ENCODE data around the gene SERGEF. TPM values are rescaled to one million over a fixed set of nuclear protein-coding genes. Genes with fewer than 3 reads are reported as not detected.

SERGEF gene
- total RNA-seq, 2 donors from 2014 or later: 27.3 to 32.0 TPM

GRCh38 chr11:17810041-17810440 is 202.8 kb downstream of the SERGEF start:
- Histone ChIP-seq H3K4me3 (no peak overlapping the region), H3K9me3 (no peaks in the 10 kb centered on the region), H3K27ac (no peak overlapping the region), H3K36me3 (no peaks in the 10 kb centered on the region), H3K4me1 (ENCODE audit: control insufficient read depth in 1 of 2, low read depth in 2 of 2) (peaks cover 15 to 39% of the 10 kb centered on the region in 2 donors), H3K27me3 (replicated peaks; ENCODE audit: insufficient read depth) (no peaks in the 10 kb centered on the region)
- ATAC-seq (ENCODE audit: insufficient number of reproducible peaks, low FRiP score, low read depth) (no peak), DNase-seq (ENCODE audit: low spot score) (no peak)
- TF ChIP-seq CTCF (IDR thresholded peaks at IDR 0.05): no peak

GRCh38 chr11:17807034-17807433 is 205.8 kb downstream of the SERGEF start:
- Histone ChIP-seq H3K4me3 (no peak overlapping the region), H3K27ac (no peak overlapping the region), H3K27me3 (replicated peaks; ENCODE audit: insufficient read depth) (no peaks in the 10 kb centered on the region), H3K4me1 (ENCODE audit: control insufficient read depth in 1 of 2, low read depth in 2 of 2) (peaks cover 0 to 9% of the 10 kb centered on the region in 2 donors), H3K36me3 (no peaks in the 10 kb centered on the region), H3K9me3 (no peaks in the 10 kb centered on the region)
- no peak for TF ChIP-seq CTCF (IDR thresholded peaks at IDR 0.05)
- ATAC-seq (ENCODE audit: insufficient number of reproducible peaks, low FRiP score, low read depth) (no peak), DNase-seq (ENCODE audit: low spot score) (no peak)

- Histone ChIP-seq H3K9me3 (no peaks in the 10 kb centered on the region), H3K36me3 (no peaks in the 10 kb centered on the region), H3K27me3 (replicated peaks; ENCODE audit: insufficient read depth) (no peaks in the 10 kb centered on the region), H3K27ac (no peak overlapping the region), H3K4me3 (no peak overlapping the region), H3K4me1 (ENCODE audit: control insufficient read depth in 1 of 2, low read depth in 2 of 2) (peaks cover 0 to 5% of the 10 kb centered on the region in 2 donors)
- DNase-seq (ENCODE audit: low spot score): no peak
- no peak for ATAC-seq (ENCODE audit: insufficient number of reproducible peaks, low FRiP score, low read depth)
- no peak for TF ChIP-seq CTCF (IDR thresholded peaks at IDR 0.05)
Measured at GRCh38 chr11:17805873-17806272, 207.0 kb downstream of the SERGEF start.

GRCh38 chr11:17805043-17805442 is 207.8 kb downstream of the SERGEF start:
- Histone ChIP-seq H3K4me3 (no peak overlapping the region), H3K36me3 (no peaks in the 10 kb centered on the region), H3K4me1 (ENCODE audit: control insufficient read depth in 1 of 2, low read depth in 2 of 2) (no peaks in the 10 kb centered on the region)

GRCh38 chr11:17803754-17804334 is 209.0 kb downstream of the SERGEF start:
- Histone ChIP-seq H3K9me3 (no peaks in the 10 kb centered on the region), H3K36me3 (no peaks in the 10 kb centered on the region), H3K27me3 (replicated peaks; ENCODE audit: insufficient read depth) (no peaks in the 10 kb centered on the region), H3K4me3 (no peak overlapping the region), H3K27ac (no peak overlapping the region), H3K4me1 (ENCODE audit: control insufficient read depth in 1 of 2, low read depth in 2 of 2) (no peaks in the 10 kb centered on the region)
- DNase-seq (ENCODE audit: low spot score) (no peak), ATAC-seq (ENCODE audit: insufficient number of reproducible peaks, low FRiP score, low read depth) (no peak)
- no peak for TF ChIP-seq CTCF (IDR thresholded peaks at IDR 0.05)

More at GRCh38 chr11:17805043-17805442, 207.8 kb downstream of the SERGEF start:
- no peak for DNase-seq (ENCODE audit: low spot score)
- H3K9me3 ChIP-seq: no peaks in the 10 kb centered on the region
- H3K27ac ChIP-seq: no peak overlapping the region
- ATAC-seq (ENCODE audit: insufficient number of reproducible peaks, low FRiP score, low read depth): no peak
- no peak for TF ChIP-seq CTCF (IDR thresholded peaks at IDR 0.05)
- H3K27me3 ChIP-seq (replicated peaks; ENCODE audit: insufficient read depth): no peaks in the 10 kb centered on the region

Data from thoracic aorta (tissue), 2 donors.